ENCODE results near the gene IMMP2L. TPM values are rescaled to one million over a fixed set of nuclear protein-coding genes. Genes with fewer than 3 reads are reported as not detected.

Gene IMMP2L
- total RNA-seq, 1 experiment from 2014 or later, result 13.6 TPM

- Mint-ChIP-seq H3K4me3 (no peak overlapping the region), H3K36me3 (no peaks in the 10 kb centered on the region), H3K27ac (0 out of 2 replicates have a peak overlapping the region, but pooled peaks have one; percentile 33), H3K9me3 (peaks cover 9% of the 10 kb centered on the region), H3K27me3 (ENCODE audit: low read depth) (no peaks in the 10 kb centered on the region), H3K4me1 (peaks cover 37% of the 10 kb centered on the region)
- TF ChIP-seq NR1H2 (CRISPR knock-in tag; IDR thresholded peaks at IDR 0.05) (no peak), ATF1 (CRISPR knock-in tag; IDR thresholded peaks at IDR 0.05) (no peak), ARID4B (CRISPR knock-in tag; IDR thresholded peaks at IDR 0.05; ENCODE audit: borderline replicate concordance) (no peak), HMGXB4 (CRISPR knock-in tag; IDR thresholded peaks at IDR 0.05) (no peak), CREM (CRISPR knock-in tag; IDR thresholded peaks at IDR 0.05) (no peak), ZNF671 (CRISPR knock-in tag; IDR thresholded peaks at IDR 0.05) (no peak), ZNF423 (CRISPR knock-in tag; IDR thresholded peaks at IDR 0.05) (no peak), E2F4 (CRISPR knock-in tag; IDR thresholded peaks at IDR 0.05; ENCODE audit: borderline replicate concordance, low read depth) (no peak), ZNF138 (CRISPR knock-in tag; conservative IDR thresholded peaks at IDR 0.05) (no peak), SP1 (CRISPR knock-in tag; conservative IDR thresholded peaks at IDR 0.05) (no peak)
- DNase-seq (ENCODE audit: low spot score) (no peak), ATAC-seq (no peak)
- ChIA-PET CTCF (no interaction called here), POLR2A (no interaction called here)
Observed at GRCh38 chr7:110693344-110693743, 868.9 kb downstream of the IMMP2L start.

- ATAC-seq, result no peak
- Mint-ChIP-seq H3K36me3 (peaks cover 3% of the 10 kb centered on the region; the same call in 1 of the 2 replicates), H3K27ac (no peak overlapping the region), H3K4me1 (peaks cover 24% of the 10 kb centered on the region), H3K27me3 (ENCODE audit: low read depth) (no peaks in the 10 kb centered on the region), H3K4me3 (no peak overlapping the region), H3K9me3 (peaks cover 12% of the 10 kb centered on the region)
- ChIA-PET POLR2A (no interaction called here), CTCF (no interaction called here)
- TF ChIP-seq TP53 (CRISPR knock-in tag; IDR thresholded peaks at IDR 0.05) (no peak), NFYB (CRISPR knock-in tag; conservative IDR thresholded peaks at IDR 0.05; ENCODE audit: low read depth) (no peak), CDX4 (CRISPR knock-in tag; IDR thresholded peaks at IDR 0.05; ENCODE audit: borderline replicate concordance) (no peak), E2F5 (CRISPR knock-in tag; IDR thresholded peaks at IDR 0.05) (no peak), GRHL2 (CRISPR knock-in tag; IDR thresholded peaks at IDR 0.05; ENCODE audit: insufficient replicate concordance, severe bottlenecking) (no peak)
- no peak for DNase-seq (ENCODE audit: low spot score)
Observed at GRCh38 chr7:110688908-110689307, 873.4 kb downstream of the IMMP2L start.

All from WTC11 (cell line).